ENCODE measurements around the gene CFAP77. TPM values are rescaled to one million over a fixed set of nuclear protein-coding genes. Genes with fewer than 3 reads are reported as not detected.

CFAP77 gene
- total RNA-seq, 1 donor from 2014 or later, result 0.43 TPM

- Mint-ChIP-seq H3K4me1 (ENCODE audit: low read depth) (no peaks in the 10 kb centered on the region), H3K4me3 (ENCODE audit: low read depth) (no peak overlapping the region), H3K36me3 (ENCODE audit: insufficient read depth) (no peaks in the 10 kb centered on the region), H3K27me3 (peaks cover 17% of the 10 kb centered on the region), H3K27ac (no peak overlapping the region), H3K9me3 (ENCODE audit: low read depth) (no peaks in the 10 kb centered on the region)
- no peak for DNase-seq (ENCODE audit: low spot score, unreplicated experiment)
- TF ChIP-seq CTCF (IDR thresholded peaks at IDR 0.05; ENCODE audit: unreplicated experiment), result no peak
Observed at GRCh38 chr9:132439153-132439552, 29.1 kb downstream of the CFAP77 start.

- H3K36me3 Mint-ChIP-seq (ENCODE audit: insufficient read depth), result no peaks in the 10 kb centered on the region
- DNase-seq (ENCODE audit: low spot score, unreplicated experiment), result no peak
- no peak overlapping the region for H3K27ac Mint-ChIP-seq
- H3K27me3 Mint-ChIP-seq, result peaks cover 7% of the 10 kb centered on the region
- H3K9me3 Mint-ChIP-seq (ENCODE audit: low read depth), result no peaks in the 10 kb centered on the region
- TF ChIP-seq CTCF (IDR thresholded peaks at IDR 0.05; ENCODE audit: unreplicated experiment), result no peak
- H3K4me3 Mint-ChIP-seq (ENCODE audit: low read depth), result no peak overlapping the region
- no peaks in the 10 kb centered on the region for H3K4me1 Mint-ChIP-seq (ENCODE audit: low read depth)
Observed at GRCh38 chr9:132440735-132441134, 30.7 kb downstream of the CFAP77 start.

GRCh38 chr9:132441404-132441803 is 31.4 kb downstream of the CFAP77 start:
- Mint-ChIP-seq H3K9me3 (ENCODE audit: low read depth) (no peaks in the 10 kb centered on the region), H3K27ac (no peak overlapping the region), H3K4me3 (ENCODE audit: low read depth) (no peak overlapping the region), H3K4me1 (ENCODE audit: low read depth) (no peaks in the 10 kb centered on the region), H3K36me3 (ENCODE audit: insufficient read depth) (no peaks in the 10 kb centered on the region), H3K27me3 (peaks cover 4% of the 10 kb centered on the region)
- DNase-seq (ENCODE audit: low spot score, unreplicated experiment), result no peak
- TF ChIP-seq CTCF (IDR thresholded peaks at IDR 0.05; ENCODE audit: unreplicated experiment), result no peak

GRCh38 chr9:132443951-132444607 is 34.1 kb downstream of the CFAP77 start:
- no peaks in the 10 kb centered on the region for H3K36me3 Mint-ChIP-seq (ENCODE audit: insufficient read depth)
- no peak overlapping the region for H3K4me3 Mint-ChIP-seq (ENCODE audit: low read depth)
- H3K27ac Mint-ChIP-seq, result no peak overlapping the region
- no peak for TF ChIP-seq CTCF (IDR thresholded peaks at IDR 0.05; ENCODE audit: unreplicated experiment)
- no peak for DNase-seq (ENCODE audit: low spot score, unreplicated experiment)
- H3K4me1 Mint-ChIP-seq (ENCODE audit: low read depth), result no peaks in the 10 kb centered on the region
- peaks cover 17% of the 10 kb centered on the region for H3K27me3 Mint-ChIP-seq
- no peaks in the 10 kb centered on the region for H3K9me3 Mint-ChIP-seq (ENCODE audit: low read depth)

GRCh38 chr9:132446887-132447286 is 36.9 kb downstream of the CFAP77 start:
- H3K27ac Mint-ChIP-seq, result no peak overlapping the region
- no peak for TF ChIP-seq CTCF (IDR thresholded peaks at IDR 0.05; ENCODE audit: unreplicated experiment)
- H3K36me3 Mint-ChIP-seq (ENCODE audit: insufficient read depth), result no peaks in the 10 kb centered on the region
- H3K4me1 Mint-ChIP-seq (ENCODE audit: low read depth), result no peaks in the 10 kb centered on the region
- no peaks in the 10 kb centered on the region for H3K9me3 Mint-ChIP-seq (ENCODE audit: low read depth)
- no peak overlapping the region for H3K4me3 Mint-ChIP-seq (ENCODE audit: low read depth)
- no peak for DNase-seq (ENCODE audit: low spot score, unreplicated experiment)
- H3K27me3 Mint-ChIP-seq, result peaks cover 20% of the 10 kb centered on the region

Data from progenitor cell of endocrine pancreas (in vitro differentiated cells).